ENCODE measurements around the gene FAT3.

GRCh38 chr11:92225568-92226330 lies 1.1 kb downstream of the FAT3 start:
- no peak for TF ChIP-seq POLR2AphosphoS5 (IDR thresholded peaks at IDR 0.05; ENCODE audit: low read depth, low read length)
- TF ChIP-seq POLR2A (IDR thresholded peaks at IDR 0.05; ENCODE audit: low read depth, low read length), result no peak
- no peak for TF ChIP-seq TAF1 (IDR thresholded peaks at IDR 0.05; ENCODE audit: borderline replicate concordance, low read depth, low read length)
